ENCODE data around the gene YBX3. TPM values are rescaled to one million over a fixed set of nuclear protein-coding genes. Genes with fewer than 3 reads are reported as not detected.

Gene YBX3
- total and polyA plus RNA-seq, 4 donors: 134 to 299 (median 252) TPM

- Histone ChIP-seq H3K27ac (ENCODE audit: low read depth in 1 of 2, low read length in 1 of 2) (no peak overlapping the region), H3K9me3 (ENCODE audit: control insufficient read depth in 4 of 4, insufficient read depth in 3 of 4, low read length in 3 of 4) (no peaks in the 10 kb centered on the region), H3K4me3 (no peak overlapping the region), H3K36me3 (ENCODE audit: control insufficient read depth in 4 of 4, insufficient read depth in 4 of 4, low read length in 4 of 4) (no peaks in the 10 kb centered on the region), H3K4me1 (ENCODE audit: control insufficient read depth in 5 of 5, insufficient read depth in 5 of 5, low read length in 5 of 5) (no peaks in the 10 kb centered on the region), H3K9ac (ENCODE audit: insufficient read depth in 1 of 2, low read length in 2 of 2) (no peak overlapping the region), H3K27me3 (ENCODE audit: control insufficient read depth in 3 of 3, insufficient read depth in 3 of 3, low read length in 2 of 3) (peaks cover 0 to 3% (median 0%) of the 10 kb centered on the region in 3 donors)
- TF ChIP-seq CTCF (IDR thresholded peaks at IDR 0.05; ENCODE audit: control extremely low read depth, extremely low read depth): no peak
- no peak for DNase-seq
- ATAC-seq (ENCODE audit: insufficient read depth, low FRiP score): no peak
These were observed 12.3 kb upstream of the YBX3 start for GRCh38 chr12:10735428-10735827.

- WGBS, 2 donors: 81 to 85% methylated on average over 4 of the region's 4 CpGs
- Histone ChIP-seq H3K9ac (ENCODE audit: insufficient read depth in 1 of 2, low read length in 2 of 2) (no peak overlapping the region), H3K27ac (ENCODE audit: low read depth in 1 of 2, low read length in 1 of 2) (no peak overlapping the region), H3K36me3 (ENCODE audit: control insufficient read depth in 4 of 4, insufficient read depth in 4 of 4, low read length in 4 of 4) (no peaks in the 10 kb centered on the region), H3K9me3 (ENCODE audit: control insufficient read depth in 4 of 4, insufficient read depth in 3 of 4, low read length in 3 of 4) (no peaks in the 10 kb centered on the region), H3K27me3 (ENCODE audit: control insufficient read depth in 3 of 3, insufficient read depth in 3 of 3, low read length in 2 of 3) (peaks cover 0 to 3% (median 2%) of the 10 kb centered on the region in 3 donors), H3K4me3 (no peak overlapping the region), H3K4me1 (ENCODE audit: control insufficient read depth in 5 of 5, insufficient read depth in 5 of 5, low read length in 5 of 5) (no peaks in the 10 kb centered on the region)
- DNase-seq (no peak), ATAC-seq (ENCODE audit: insufficient read depth, low FRiP score) (no peak)
- no peak for TF ChIP-seq CTCF (IDR thresholded peaks at IDR 0.05; ENCODE audit: control extremely low read depth, extremely low read depth)
These were observed 9.4 kb upstream of the YBX3 start for GRCh38 chr12:10732549-10732948.

- no peak overlapping the region for H3K4me3 ChIP-seq
- DNase-seq: no peak
- ATAC-seq (ENCODE audit: insufficient read depth, low FRiP score): no peak
- WGBS, 2 donors: 83 to 93% methylated on average over 2 of the region's 2 CpGs
- no peak overlapping the region for H3K27ac ChIP-seq (ENCODE audit: low read depth in 1 of 2, low read length in 1 of 2)
- H3K4me1 ChIP-seq (ENCODE audit: control insufficient read depth in 5 of 5, insufficient read depth in 5 of 5, low read length in 5 of 5): no peaks in the 10 kb centered on the region
- TF ChIP-seq CTCF (IDR thresholded peaks at IDR 0.05; ENCODE audit: control extremely low read depth, extremely low read depth): no peak
- H3K9me3 ChIP-seq (ENCODE audit: control insufficient read depth in 4 of 4, insufficient read depth in 3 of 4, low read length in 3 of 4): no peaks in the 10 kb centered on the region
- H3K36me3 ChIP-seq (ENCODE audit: control insufficient read depth in 4 of 4, insufficient read depth in 4 of 4, low read length in 4 of 4): no peaks in the 10 kb centered on the region
- peaks cover 0 to 3% (median 2%) of the 10 kb centered on the region in 3 donors for H3K27me3 ChIP-seq (ENCODE audit: control insufficient read depth in 3 of 3, insufficient read depth in 3 of 3, low read length in 2 of 3)
- H3K9ac ChIP-seq (ENCODE audit: insufficient read depth in 1 of 2, low read length in 2 of 2): no peak overlapping the region
These were observed 8.9 kb upstream of the YBX3 start for GRCh38 chr12:10732066-10732465.

GRCh38 chr12:10730559-10730958 is 7.4 kb upstream of the YBX3 start:
- no peak for TF ChIP-seq CTCF (IDR thresholded peaks at IDR 0.05; ENCODE audit: control extremely low read depth, extremely low read depth)
- Histone ChIP-seq H3K4me1 (ENCODE audit: control insufficient read depth in 5 of 5, insufficient read depth in 5 of 5, low read length in 5 of 5) (no peaks in the 10 kb centered on the region), H3K36me3 (ENCODE audit: control insufficient read depth in 4 of 4, insufficient read depth in 4 of 4, low read length in 4 of 4) (no peaks in the 10 kb centered on the region), H3K27ac (ENCODE audit: low read depth in 1 of 2, low read length in 1 of 2) (no peak overlapping the region), H3K9me3 (ENCODE audit: control insufficient read depth in 4 of 4, insufficient read depth in 3 of 4, low read length in 3 of 4) (no peaks in the 10 kb centered on the region), H3K27me3 (ENCODE audit: control insufficient read depth in 3 of 3, insufficient read depth in 3 of 3, low read length in 2 of 3) (peaks cover 0 to 12% (median 10%) of the 10 kb centered on the region in 3 donors), H3K9ac (ENCODE audit: insufficient read depth in 1 of 2, low read length in 2 of 2) (no peak overlapping the region), H3K4me3 (no peak overlapping the region)
- DNase-seq: no peak
- ATAC-seq (ENCODE audit: insufficient read depth, low FRiP score): no peak
